HEK293 (cell line): ENCODE data around the gene NEDD1.

Experiments used
- CTCF ChIA-PET: fragments of 350-600 bp; formaldehyde crosslinking; extraction: SDS; loops from one replicate; lab custom pipeline; 2021; ENCODE audit warnings: antibody characterized with exemption; lab: Yijun Ruan, JAX
- POLR2A ChIA-PET: fragments of 300-600 bp; formaldehyde crosslinking; extraction: SDS; loops from one replicate; lab custom pipeline; 2020; ENCODE audit warnings: antibody characterized with exemption, inconsistent platforms; lab: Yijun Ruan, JAX
- H3K27ac ChIP-seq: fragments of 200-500 bp; sonication (Bioruptor generic); 2 replicates; pipeline ENCODE4 v1.5.1; 2014; ENCODE audit warnings: low read depth, low read length, control low read depth, inconsistent platforms; ENCODE audit errors: extremely low read depth
- H3K36me3 ChIP-seq, 2 experiments: fragments of 200-500 bp in 1 of 2; sonication (Bioruptor generic) in 1 of 2; 1 replicate in 1 of 2; 2 replicates in 1 of 2; pipeline ENCODE4 v1.5.1; 2014 to 2017; ENCODE audit warnings: inconsistent platforms in 2 of 2, low read length in 2 of 2; ENCODE audit not compliant: control insufficient read depth in 2 of 2, insufficient read depth in 1 of 2
- H3K4me1 ChIP-seq: fragments of 200-500 bp; sonication (Bioruptor generic); 2 replicates; pipeline ENCODE4 v1.5.1; 2014; ENCODE audit warnings: mild to moderate bottlenecking, low read length, inconsistent platforms; ENCODE audit not compliant: control insufficient read depth, insufficient read depth
- H3K4me3 ChIP-seq: 2 replicates; pipeline ENCODE4 v1.5.1; 2011; ENCODE audit warnings: low read depth, mild to moderate bottlenecking, control low read depth, low read length, moderate library complexity
- H3K9me3 ChIP-seq: fragments of 200-500 bp; sonication (Bioruptor generic); 2 replicates; pipeline ENCODE4 v1.5.1; 2014; ENCODE audit warnings: low read depth, low read length, inconsistent platforms; ENCODE audit not compliant: control insufficient read depth, insufficient read depth
- AEBP2 ChIP-seq: fragments of 450-650 bp; formaldehyde crosslinking; IDR thresholded peaks from 2 replicates; pipeline ENCODE4 v1.5.1; 2016; ENCODE audit warnings: missing biosample characterization, missing genetic modification characterization, borderline replicate concordance
- CTCF ChIP-seq: fragments of 450-650 bp; formaldehyde crosslinking; IDR thresholded peaks from 2 replicates; pipeline ENCODE4 v1.5.1; 2016; ENCODE audit warnings: missing biosample characterization, missing genetic modification characterization
- GLI2 ChIP-seq: fragments of 450-650 bp; formaldehyde crosslinking; IDR thresholded peaks from 2 replicates; pipeline ENCODE4; 2017; ENCODE audit warnings: missing biosample characterization, missing genetic modification characterization, low read depth, borderline replicate concordance
- KLF10 ChIP-seq: fragments of 450-650 bp; IDR thresholded peaks from 2 replicates; pipeline ENCODE4 v1.5.1; 2018; ENCODE audit warnings: missing biosample characterization, mild to moderate bottlenecking, missing genetic modification characterization
- MYNN ChIP-seq: fragments of 450-650 bp; formaldehyde crosslinking; IDR thresholded peaks from 2 replicates; pipeline ENCODE4 v1.5.1; 2016; ENCODE audit warnings: missing biosample characterization, missing genetic modification characterization, borderline replicate concordance
- MZF1 ChIP-seq: fragments of 450-650 bp; formaldehyde crosslinking; IDR thresholded peaks from 2 replicates; pipeline ENCODE4 v1.5.1; 2017; ENCODE audit warnings: missing biosample characterization, missing genetic modification characterization, borderline replicate concordance
- PRDM10 ChIP-seq: fragments of 450-650 bp; formaldehyde crosslinking; IDR thresholded peaks from 2 replicates; pipeline ENCODE4 v1.5.1; 2016; ENCODE audit warnings: missing biosample characterization, missing genetic modification characterization
- SP3 ChIP-seq: fragments of 450-650 bp; formaldehyde crosslinking; IDR thresholded peaks from 2 replicates; pipeline ENCODE4 v1.5.1; 2016; ENCODE audit warnings: missing biosample characterization, missing genetic modification characterization
- ZFP41 ChIP-seq: fragments of 450-650 bp; formaldehyde crosslinking; IDR thresholded peaks from 2 replicates; pipeline ENCODE4 v1.5.1; 2016; ENCODE audit warnings: missing biosample characterization, missing genetic modification characterization, borderline replicate concordance
- ZNF223 ChIP-seq: fragments of 450-650 bp; formaldehyde crosslinking; IDR thresholded peaks from 2 replicates; pipeline ENCODE4 v1.5.1; 2016; ENCODE audit warnings: missing biosample characterization, missing genetic modification characterization
- ZNF24 ChIP-seq: fragments of 450-650 bp; formaldehyde crosslinking; IDR thresholded peaks from 2 replicates; pipeline ENCODE4 v1.5.1; 2016; ENCODE audit warnings: missing biosample characterization, missing genetic modification characterization
- ZNF248 ChIP-seq: fragments of 450-650 bp; formaldehyde crosslinking; IDR thresholded peaks from 2 replicates; pipeline ENCODE4 v1.5.1; 2017; ENCODE audit warnings: missing biosample characterization, missing genetic modification characterization
- ZNF292 ChIP-seq: fragments of 450-650 bp; formaldehyde crosslinking; IDR thresholded peaks from 2 replicates; pipeline ENCODE4 v1.5.1; 2016; ENCODE audit warnings: low read depth, missing biosample characterization, missing genetic modification characterization, borderline replicate concordance
- ZNF391 ChIP-seq: fragments of 450-650 bp; formaldehyde crosslinking; IDR thresholded peaks from 2 replicates; pipeline ENCODE4 v1.5.1; 2016; ENCODE audit warnings: low read depth, missing biosample characterization, missing genetic modification characterization, borderline replicate concordance
- ZNF513 ChIP-seq: fragments of 450-650 bp; IDR thresholded peaks from 2 replicates; pipeline ENCODE4 v1.5.1; 2018; ENCODE audit warnings: missing biosample characterization, missing genetic modification characterization
- ZNF530 ChIP-seq: fragments of 450-650 bp; formaldehyde crosslinking; IDR thresholded peaks from 2 replicates; pipeline ENCODE4 v1.5.1; 2016; ENCODE audit warnings: low read depth, missing biosample characterization, missing genetic modification characterization
- ZNF548 ChIP-seq: fragments of 450-650 bp; formaldehyde crosslinking; IDR thresholded peaks from 2 replicates; pipeline ENCODE4 v1.5.1; 2016; ENCODE audit warnings: missing biosample characterization, missing genetic modification characterization
- ZNF626 ChIP-seq: fragments of 450-650 bp; sonication (Bioruptor Pico); formaldehyde crosslinking; IDR thresholded peaks from 2 replicates; pipeline ENCODE4 v1.5.1; 2018; ENCODE audit warnings: missing biosample characterization, missing genetic modification characterization, inconsistent platforms
- ZNF704 ChIP-seq: fragments of 450-650 bp; formaldehyde crosslinking; IDR thresholded peaks from 2 replicates; pipeline ENCODE4 v1.5.1; 2016; ENCODE audit warnings: missing biosample characterization, missing genetic modification characterization
- ZSCAN18 ChIP-seq: fragments of 450-650 bp; formaldehyde crosslinking; IDR thresholded peaks from 2 replicates; pipeline ENCODE4 v1.5.1; 2016; ENCODE audit warnings: missing biosample characterization, missing genetic modification characterization

The NEDD1 gene

GRCh38 chr12:96912261-96912660 is 5.2 kb downstream of the NEDD1 start (continued):
- TF ChIP-seq GLI2 (tag by site-specific recombination), result no peak
- no peak for TF ChIP-seq SP3 (tag by site-specific recombination)
- TF ChIP-seq AEBP2 (tag by site-specific recombination), result no peak
- no peak for TF ChIP-seq ZNF548 (tag by site-specific recombination)
- no peak for TF ChIP-seq ZNF391 (tag by site-specific recombination)
- no peak for TF ChIP-seq ZNF704

- H3K27ac ChIP-seq, result no peak overlapping the region
- no peak overlapping the region for H3K4me3 ChIP-seq
- no peaks in the 10 kb centered on the region for H3K4me1 ChIP-seq
- POLR2A ChIA-PET, result no interaction called here
- no peaks in the 10 kb centered on the region for H3K9me3 ChIP-seq
- CTCF ChIA-PET, result interaction anchor here (0.7 to 1.5 kb wide), 2 partner anchors 27 to 83 kb away, joined by 3 read pairs; no protein-coding TSS in a partner anchor
- no peak for TF ChIP-seq PRDM10
- peaks cover 8 to 26% of the 10 kb centered on the region in 2 experiments for H3K36me3 ChIP-seq
These were observed 5.9 kb downstream of the NEDD1 start for GRCh38 chr12:96912943-96913342.

- Histone ChIP-seq H3K9me3 (no peaks in the 10 kb centered on the region), H3K27ac (no peak overlapping the region), H3K36me3 (peaks cover 18 to 25% of the 10 kb centered on the region in 2 experiments), H3K4me1 (no peaks in the 10 kb centered on the region), H3K4me3 (no peak overlapping the region)
- POLR2A ChIA-PET, result no interaction called here
- CTCF ChIA-PET, result interaction anchor here (0.7 kb wide), 1 partner anchor 179 kb away, joined by 3 read pairs; no protein-coding TSS in a partner anchor
- TF ChIP-seq ZSCAN18 (tag by site-specific recombination) (no peak), ZNF626 (tag by site-specific recombination) (no peak), ZNF223 (tag by site-specific recombination) (no peak), ZNF248 (tag by site-specific recombination) (no peak), KLF10 (no peak), ZFP41 (tag by site-specific recombination) (no peak), ZNF24 (no peak), CTCF (tag by site-specific recombination) (no peak), ZNF292 (tag by site-specific recombination) (no peak), ZNF530 (tag by site-specific recombination) (no peak), MYNN (tag by site-specific recombination) (no peak), ZNF513 (tag by site-specific recombination) (no peak), MZF1 (no peak)
These were observed 12.6 kb downstream of the NEDD1 start for GRCh38 chr12:96919510-96920210.
